ENCODE data around the gene ANK3.

The ANK3 gene

GRCh38 chr10:60340973-60341372 is 48.7 kb downstream of the ANK3 start:
- DNase-seq = no peak

GRCh38 chr10:60339757-60340156 is 49.9 kb downstream of the ANK3 start:
- no peak for DNase-seq

- DNase-seq = no peak
Measured at GRCh38 chr10:60338786-60339185, 50.9 kb downstream of the ANK3 start.

- no peak for DNase-seq
Measured at GRCh38 chr10:60338002-60338564, 51.6 kb downstream of the ANK3 start.

GRCh38 chr10:60336901-60337630 is 52.6 kb downstream of the ANK3 start:
- DNase-seq = no peak

- DNase-seq = no peak
Measured at GRCh38 chr10:60335708-60336107, 54.0 kb downstream of the ANK3 start.

GRCh38 chr10:60334991-60335390 is 54.7 kb downstream of the ANK3 start:
- no peak for DNase-seq

- no peak for DNase-seq
Measured at GRCh38 chr10:60332371-60332770, 57.3 kb downstream of the ANK3 start.

- no peak for DNase-seq
Measured at GRCh38 chr10:60331886-60332285, 57.8 kb downstream of the ANK3 start.

- DNase-seq = no peak
Measured at GRCh38 chr10:60323162-60323561, 66.5 kb downstream of the ANK3 start.

GRCh38 chr10:60320666-60321065 is 69.0 kb downstream of the ANK3 start:
- DNase-seq = no peak

- DNase-seq = no peak
Measured at GRCh38 chr10:60316029-60316428, 73.6 kb downstream of the ANK3 start.

- no peak for DNase-seq
Measured at GRCh38 chr10:60315311-60315710, 74.4 kb downstream of the ANK3 start.

GRCh38 chr10:60314069-60314940 is 75.4 kb downstream of the ANK3 start:
- no peak for DNase-seq

GRCh38 chr10:60313589-60313952 is 76.1 kb downstream of the ANK3 start:
- DNase-seq = no peak

- DNase-seq = no peak
Measured at GRCh38 chr10:60312818-60313588, 76.7 kb downstream of the ANK3 start.

GRCh38 chr10:60311821-60312220 is 77.9 kb downstream of the ANK3 start:
- no peak for DNase-seq

GRCh38 chr10:60310740-60311139 is 78.9 kb downstream of the ANK3 start:
- no peak for DNase-seq

GRCh38 chr10:60309891-60310290 is 79.8 kb downstream of the ANK3 start:
- no peak for DNase-seq

- no peak for DNase-seq
Measured at GRCh38 chr10:60309371-60309770, 80.3 kb downstream of the ANK3 start.

GRCh38 chr10:60305380-60305892 is 84.2 kb downstream of the ANK3 start:
- no peak for DNase-seq

GRCh38 chr10:60304829-60305379 is 84.8 kb downstream of the ANK3 start:
- DNase-seq = no peak

- no peak for DNase-seq
Measured at GRCh38 chr10:60303778-60304177, 85.9 kb downstream of the ANK3 start.

Data from AML-193 (cell line).